Measurements from ENCODE around the gene LIMCH1.
"Not testable (repeated sequence)": the region's sequence is repeated elsewhere in the genome, so short reads cannot be mapped to it uniquely, and the experiment has no call there.

Gene LIMCH1

GRCh38 chr4:41645728-41646390 lies 107.9 kb downstream of the LIMCH1 start:
- no peak for DNase-seq

DNA sequence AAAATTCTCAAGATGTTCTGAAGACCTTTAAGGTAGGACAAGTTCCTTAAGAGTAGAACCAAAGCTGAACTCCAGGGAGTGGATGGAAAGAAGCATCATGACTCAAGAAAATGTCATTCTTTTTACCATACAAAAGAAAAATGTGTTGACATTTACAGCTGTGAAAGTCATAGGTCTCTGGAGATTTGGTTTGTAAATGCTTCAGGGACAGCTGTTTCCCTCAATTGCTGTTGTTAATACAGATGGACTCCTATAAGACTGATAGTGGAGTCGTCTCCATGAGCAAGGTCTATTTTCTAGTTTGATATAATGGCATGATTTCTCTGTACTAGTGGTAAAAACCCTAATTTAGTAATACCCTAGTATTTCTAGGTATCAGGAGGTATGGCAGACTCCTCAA lies 108.9 kb downstream of the LIMCH1 start:
- DNase-seq: no peak

- no peak for DNase-seq
Measured at GRCh38 chr4:41647383-41647782, 109.4 kb downstream of the LIMCH1 start.

GRCh38 chr4:41651150-41651549 lies 113.2 kb downstream of the LIMCH1 start:
- DNase-seq: not testable (repeated sequence)

DNA sequence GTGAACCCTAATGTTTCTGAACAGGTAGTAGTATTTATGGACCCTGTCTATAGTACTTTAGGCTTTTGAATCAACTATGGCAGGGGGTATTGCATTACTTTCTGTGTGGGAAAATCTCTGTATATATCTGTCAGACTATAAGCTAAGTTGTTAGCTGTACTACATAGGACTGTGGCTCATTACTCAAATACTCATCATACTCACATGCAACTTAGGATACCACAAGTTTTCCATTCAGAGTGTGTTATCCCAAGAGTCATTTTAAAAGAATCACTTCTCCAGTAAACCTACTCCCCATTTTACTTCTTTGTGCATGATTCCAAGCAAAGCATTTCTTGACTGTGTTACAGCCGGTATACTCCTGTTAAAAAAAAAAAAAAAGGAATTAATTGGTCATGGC lies 115.0 kb downstream of the LIMCH1 start:
- DNase-seq: no peak

GRCh38 chr4:41653523-41653922 lies 115.6 kb downstream of the LIMCH1 start:
- DNase-seq: no peak

- DNase-seq: no peak
Measured at GRCh38 chr4:41655177-41655576, 117.2 kb downstream of the LIMCH1 start.

GRCh38 chr4:41656106-41656505 lies 118.1 kb downstream of the LIMCH1 start:
- no peak for DNase-seq

DNA sequence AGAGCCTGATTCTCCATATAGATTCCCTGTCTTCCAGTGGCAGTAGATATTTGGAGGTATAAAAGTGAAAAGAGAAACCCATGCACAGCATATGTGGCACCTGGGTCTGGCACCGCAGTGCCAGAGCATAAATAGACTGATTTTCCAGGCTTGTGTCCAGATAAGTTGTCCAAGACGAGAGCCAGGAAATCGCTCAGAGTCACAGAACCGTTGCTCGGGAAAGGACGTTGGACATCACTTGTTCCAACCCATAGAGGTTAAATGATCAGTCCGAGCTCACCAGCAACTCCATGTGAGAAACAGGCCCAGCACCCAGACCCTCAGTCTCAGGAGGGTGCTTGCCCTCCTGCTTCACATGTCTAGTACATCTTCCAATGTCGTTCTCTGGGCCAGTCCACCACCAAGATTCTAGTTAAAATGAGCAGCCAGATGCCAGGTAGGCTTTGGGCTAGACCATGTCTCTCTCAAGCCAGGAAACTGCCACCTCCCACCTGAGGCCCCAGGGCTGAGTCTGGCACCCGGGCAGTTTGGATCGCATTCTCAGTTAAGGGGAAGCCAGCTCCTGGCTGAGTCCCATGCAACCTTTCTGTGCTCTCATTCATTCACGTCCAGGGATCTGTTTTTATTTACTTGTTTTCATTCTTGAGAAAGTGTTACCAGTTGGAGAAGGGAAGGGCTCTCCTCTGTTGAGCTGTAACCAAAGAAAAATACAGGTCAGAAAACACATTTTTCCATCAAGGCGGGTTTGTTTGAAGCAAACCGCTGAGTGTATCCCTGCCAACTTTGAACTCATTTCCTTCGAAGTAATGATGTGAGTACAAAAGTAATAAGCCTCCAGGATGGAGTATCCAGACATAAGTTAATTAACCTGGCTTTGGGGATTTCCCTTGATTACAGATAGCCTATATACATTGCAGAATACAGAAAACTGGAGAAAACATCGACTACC lies 118.9 kb downstream of the LIMCH1 start:
- no peak for DNase-seq

DNA sequence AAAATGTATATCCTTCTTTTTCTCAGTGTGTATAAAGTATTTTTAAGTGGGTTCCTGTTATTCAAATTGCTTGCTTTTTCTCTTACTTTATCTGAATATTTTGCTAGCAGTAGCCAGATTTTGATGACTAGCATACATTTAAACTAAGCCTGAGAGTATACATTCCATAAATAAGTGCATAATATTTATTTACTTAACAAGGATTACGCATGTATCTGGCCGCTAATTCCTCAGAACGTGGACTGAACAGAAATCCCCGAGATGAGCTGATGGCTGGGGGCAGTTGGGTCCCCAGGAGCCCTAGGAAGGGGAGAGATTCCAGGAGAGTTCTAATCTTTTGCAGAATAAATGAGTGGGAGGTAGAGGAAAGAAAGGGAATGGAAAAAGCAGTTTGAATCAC lies 119.6 kb downstream of the LIMCH1 start:
- DNase-seq: no peak

- no peak for DNase-seq
Measured at GRCh38 chr4:41658163-41658562, 120.2 kb downstream of the LIMCH1 start.

DNA sequence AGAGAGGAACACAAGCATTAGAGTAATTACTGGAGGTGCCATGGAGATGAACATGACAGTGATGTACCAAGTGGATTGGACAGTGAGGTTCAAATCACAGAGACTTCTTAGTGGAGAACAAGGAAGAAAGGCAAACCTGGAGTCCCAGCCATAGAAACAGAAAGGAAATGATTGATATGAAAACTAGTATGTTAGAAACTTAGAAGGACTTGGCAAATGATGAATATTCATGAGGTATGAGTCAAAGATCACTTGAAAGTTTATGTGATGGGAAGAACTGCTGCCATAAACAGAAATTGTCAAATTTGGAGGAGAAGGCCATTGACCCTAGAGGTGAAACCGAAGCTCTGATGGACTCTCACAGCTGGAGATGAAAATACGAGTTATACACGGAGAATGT lies 122.4 kb downstream of the LIMCH1 start:
- DNase-seq: no peak

- peak; percentile 23 to 46 for DNase-seq
Measured at GRCh38 chr4:41661442-41662076, 123.6 kb downstream of the LIMCH1 start.

DNA sequence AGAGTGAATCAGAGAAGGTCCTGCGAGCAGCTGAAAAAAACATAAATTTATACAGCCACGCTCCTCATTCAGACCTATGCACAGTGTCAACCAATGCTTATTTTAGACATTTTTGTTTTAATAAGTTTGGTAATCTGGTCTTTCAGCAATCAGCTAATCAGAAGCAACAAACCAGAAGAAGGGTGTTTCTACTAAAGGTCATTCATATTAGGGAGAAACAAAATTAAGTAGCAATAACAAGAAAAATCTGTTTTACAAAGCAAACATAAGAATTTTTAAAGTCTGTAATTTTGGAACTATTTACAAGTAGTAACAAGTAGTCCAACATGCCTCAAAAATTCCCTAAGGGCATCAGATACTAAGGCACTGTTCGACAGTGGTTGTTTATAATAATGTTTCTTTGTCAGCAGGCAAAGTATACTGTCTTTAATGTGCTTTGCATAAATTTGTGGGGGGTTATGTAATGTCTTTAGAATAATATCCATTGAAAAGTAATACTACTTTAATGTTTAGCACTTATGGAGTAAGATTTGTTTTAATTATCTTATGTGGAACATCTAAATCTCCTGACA lies 127.8 kb downstream of the LIMCH1 start:
- no peak for DNase-seq

DNA sequence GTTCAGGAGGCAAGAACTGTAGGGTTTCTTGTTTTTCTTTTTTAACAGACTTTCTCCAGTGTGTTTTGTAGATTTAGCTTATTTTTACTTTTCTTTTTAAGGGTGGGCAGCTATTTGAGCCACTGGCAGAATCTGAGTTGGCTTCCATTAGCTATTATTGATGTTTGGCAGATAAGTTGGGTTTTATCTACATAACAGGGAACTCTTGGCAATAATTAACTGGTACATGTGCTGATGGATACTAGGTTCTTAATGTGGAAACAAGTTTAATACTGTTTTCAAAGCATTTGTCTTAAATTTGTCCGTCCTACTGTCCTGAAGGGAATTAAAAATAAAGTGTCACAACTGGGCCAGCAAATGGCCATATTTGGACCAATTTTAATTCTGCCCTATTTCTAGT lies 130.1 kb downstream of the LIMCH1 start:
- DNase-seq: no peak

GRCh38 chr4:41670530-41670929 lies 132.6 kb downstream of the LIMCH1 start:
- DNase-seq: no peak

- DNase-seq: no peak
Measured at GRCh38 chr4:41670982-41671381, 133.0 kb downstream of the LIMCH1 start.

GRCh38 chr4:41678086-41678816 lies 140.3 kb downstream of the LIMCH1 start:
- DNase-seq: no peak

DNA sequence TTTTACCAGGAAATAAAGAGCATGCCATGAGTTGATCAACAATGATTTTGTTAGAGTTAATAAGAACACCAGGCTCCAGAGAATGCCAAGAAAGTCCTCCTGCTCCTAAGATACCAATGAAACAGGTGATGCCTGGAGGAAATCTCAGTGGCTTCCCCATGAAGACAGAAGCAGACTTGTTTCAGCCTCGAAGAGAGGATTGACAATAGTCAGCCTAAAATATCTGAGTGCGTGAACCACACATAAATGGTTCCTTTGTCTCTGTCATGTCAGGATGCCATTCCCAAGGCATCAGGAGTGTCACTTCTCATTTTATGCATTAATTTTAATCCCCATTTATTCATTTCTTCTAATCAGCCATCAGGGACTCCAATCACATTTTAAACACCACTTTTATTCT lies 141.0 kb downstream of the LIMCH1 start:
- DNase-seq: no peak

DNA sequence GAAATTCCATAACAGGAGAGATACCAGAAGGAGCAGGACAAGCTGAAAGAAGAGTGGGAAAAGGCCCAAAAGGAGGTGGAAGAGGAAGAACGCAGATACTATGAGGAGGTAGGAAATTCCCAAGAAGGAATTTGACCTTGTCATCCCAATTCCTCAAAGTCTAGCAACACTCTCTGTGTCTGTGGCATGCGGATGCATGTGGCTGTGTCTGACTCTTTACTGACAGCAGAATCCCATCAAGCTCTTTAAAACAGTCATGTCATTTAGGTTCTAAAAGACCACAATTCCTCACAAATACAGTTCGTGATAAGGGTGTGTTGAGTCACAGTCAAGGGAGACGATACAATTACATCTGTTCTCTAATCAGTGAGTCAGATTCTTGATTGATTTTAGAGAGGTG lies 142.0 kb downstream of the LIMCH1 start:
- no peak for DNase-seq

DNA sequence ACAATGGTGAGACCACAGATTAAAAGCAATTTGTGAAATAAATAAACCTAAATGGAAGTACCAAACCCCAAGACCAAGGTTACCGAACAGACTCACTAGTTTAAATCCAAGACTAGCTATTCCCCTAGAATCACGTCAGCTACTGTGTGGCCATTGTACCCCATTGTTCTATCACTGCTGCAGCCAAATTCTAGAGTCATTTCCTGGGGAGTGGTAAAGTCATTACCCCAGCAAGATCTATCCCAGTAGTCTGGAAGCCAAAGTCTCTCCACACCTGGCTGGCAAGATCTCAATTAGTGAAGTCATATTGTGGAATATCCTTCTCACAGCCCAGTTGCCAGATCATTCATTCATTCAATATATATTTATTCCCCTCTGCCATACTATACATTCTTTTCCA lies 143.1 kb downstream of the LIMCH1 start:
- DNase-seq: no peak

DNA sequence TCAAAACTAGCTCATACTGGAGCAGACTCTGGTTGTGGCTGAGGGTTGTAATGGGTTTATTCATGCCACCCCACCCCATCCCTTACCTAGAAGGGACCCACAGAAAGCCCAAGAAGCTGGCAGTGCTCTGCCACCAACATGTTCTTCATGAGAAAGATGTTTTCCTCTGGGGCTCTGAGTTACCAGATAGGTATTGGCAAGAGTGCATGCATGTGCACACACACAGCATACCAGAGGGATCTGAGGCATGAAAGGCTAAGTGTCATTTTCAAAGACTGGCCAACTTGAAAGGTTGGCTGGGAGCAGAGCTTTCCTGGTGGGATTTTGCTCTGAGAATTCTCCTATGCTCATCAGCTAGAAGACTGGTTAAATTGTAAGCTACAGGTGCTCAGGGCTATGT lies 145.4 kb downstream of the LIMCH1 start:
- DNase-seq: no peak

DNA sequence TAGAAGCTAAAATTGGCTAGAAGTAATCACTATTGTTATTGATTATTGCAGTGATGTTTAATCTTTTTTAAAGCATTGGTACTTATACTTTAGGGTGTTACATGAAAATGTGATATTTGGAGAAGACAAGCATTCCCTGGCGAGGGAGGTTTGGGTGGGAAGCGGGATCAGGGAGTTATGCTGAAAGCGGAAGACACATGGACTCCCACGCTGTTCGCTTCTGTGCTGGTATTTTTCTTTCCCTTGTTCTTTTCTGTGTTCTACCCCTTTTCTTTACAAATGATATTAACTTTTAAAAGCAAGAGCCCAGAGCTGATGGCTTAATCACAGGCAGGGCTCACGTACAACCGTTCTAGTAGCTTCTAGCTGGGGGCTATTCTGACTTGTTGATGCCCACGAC lies 148.9 kb downstream of the LIMCH1 start:
- no peak for DNase-seq

All from AML-193 (cell line).